ENCODE measurements around the gene HOXA9. TPM values are rescaled to one million over a fixed set of nuclear protein-coding genes. Genes with fewer than 3 reads are reported as not detected.

Gene HOXA9
- total RNA-seq, 4 donors from 2014 or later = 5.4 to 10.9 (median 9.0) TPM

DNA sequence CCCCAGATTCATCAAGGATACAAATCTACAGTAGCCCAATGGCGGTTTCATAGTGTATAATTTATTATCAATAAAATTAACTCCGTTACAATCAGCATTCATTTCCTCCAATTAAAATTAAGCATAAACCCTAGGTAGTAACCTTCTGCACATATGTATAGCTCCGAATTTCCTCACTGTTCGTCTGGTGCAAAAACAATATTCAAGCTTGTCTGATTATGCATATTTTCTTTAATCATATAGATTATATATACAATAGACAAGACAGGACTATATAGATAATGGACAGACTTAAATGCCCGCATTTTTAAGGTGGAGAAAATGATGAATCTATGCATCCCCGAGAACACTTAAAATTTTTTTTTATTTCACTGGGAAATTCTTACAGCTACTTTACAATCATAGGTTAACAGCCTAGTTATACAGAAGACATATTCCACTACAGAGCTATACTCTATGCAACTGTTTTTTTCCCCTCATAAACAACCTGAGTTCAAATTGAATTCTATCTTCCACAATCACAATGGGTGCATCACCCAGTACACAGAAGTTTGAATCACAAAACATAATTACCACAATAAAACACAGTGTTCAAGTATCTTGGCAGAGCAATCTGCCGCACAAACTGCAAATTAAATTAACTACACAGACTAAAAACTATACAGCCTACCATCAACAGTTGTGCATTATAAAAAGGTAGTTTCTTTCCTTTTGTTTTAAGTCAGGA is 2.6 kb downstream of the HOXA9 start:
- TF ChIP-seq, protein P1, sequence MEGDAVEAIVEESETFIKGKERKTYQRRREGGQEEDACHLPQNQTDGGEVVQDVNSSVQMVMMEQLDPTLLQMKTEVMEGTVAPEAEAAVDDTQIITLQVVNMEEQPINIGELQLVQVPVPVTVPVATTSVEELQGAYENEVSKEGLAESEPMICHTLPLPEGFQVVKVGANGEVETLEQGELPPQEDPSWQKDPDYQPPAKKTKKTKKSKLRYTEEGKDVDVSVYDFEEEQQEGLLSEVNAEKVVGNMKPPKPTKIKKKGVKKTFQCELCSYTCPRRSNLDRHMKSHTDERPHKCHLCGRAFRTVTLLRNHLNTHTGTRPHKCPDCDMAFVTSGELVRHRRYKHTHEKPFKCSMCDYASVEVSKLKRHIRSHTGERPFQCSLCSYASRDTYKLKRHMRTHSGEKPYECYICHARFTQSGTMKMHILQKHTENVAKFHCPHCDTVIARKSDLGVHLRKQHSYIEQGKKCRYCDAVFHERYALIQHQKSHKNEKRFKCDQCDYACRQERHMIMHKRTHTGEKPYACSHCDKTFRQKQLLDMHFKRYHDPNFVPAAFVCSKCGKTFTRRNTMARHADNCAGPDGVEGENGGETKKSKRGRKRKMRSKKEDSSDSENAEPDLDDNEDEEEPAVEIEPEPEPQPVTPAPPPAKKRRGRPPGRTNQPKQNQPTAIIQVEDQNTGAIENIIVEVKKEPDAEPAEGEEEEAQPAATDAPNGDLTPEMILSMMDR (IDR thresholded peaks at IDR 0.05; ENCODE audit: low read depth) = no peak

DNA sequence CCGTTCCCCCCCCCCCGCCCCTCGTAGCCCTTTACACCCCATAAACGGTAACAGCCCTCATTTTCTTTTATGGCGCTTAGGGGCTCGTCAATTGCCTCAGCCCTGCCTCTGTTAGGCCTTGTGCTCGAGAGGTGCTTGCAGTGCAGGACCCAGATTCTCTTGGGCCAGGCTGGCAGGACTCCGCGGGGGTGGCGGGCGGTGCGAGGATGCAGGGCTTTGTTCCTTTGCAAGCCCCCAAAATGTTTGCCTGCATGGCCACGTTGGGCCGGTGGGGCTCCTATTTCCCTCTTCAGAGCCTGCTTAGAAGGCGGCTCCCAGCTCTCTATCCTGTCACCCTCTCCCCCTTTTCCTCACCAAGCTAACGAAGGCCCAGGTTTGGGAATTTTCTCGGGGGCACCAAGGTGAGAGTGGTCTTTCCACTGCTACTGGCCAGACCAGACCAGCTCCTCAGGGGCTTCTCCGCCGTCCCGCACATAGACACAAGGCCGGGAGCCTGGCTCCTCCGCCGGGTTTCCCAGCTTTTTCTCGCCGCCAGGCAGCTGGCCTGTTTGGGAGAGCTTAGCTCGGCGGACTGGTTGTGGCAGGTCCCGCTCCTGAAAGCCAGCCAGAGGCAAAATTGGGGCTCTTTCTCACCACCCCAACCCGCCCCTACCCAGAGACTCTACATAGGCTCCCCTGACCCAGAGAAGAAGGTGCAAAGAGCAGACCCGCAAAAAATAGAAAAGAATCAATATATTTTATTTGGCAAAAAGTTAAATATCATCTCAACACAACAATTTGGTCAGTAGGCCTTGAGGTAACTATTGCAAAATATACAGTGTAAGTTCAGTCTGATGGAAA is 3.4 kb downstream of the HOXA9 start:
- TF ChIP-seq, protein P1 (IDR thresholded peaks at IDR 0.05; ENCODE audit: low read depth) = no peak

DNA sequence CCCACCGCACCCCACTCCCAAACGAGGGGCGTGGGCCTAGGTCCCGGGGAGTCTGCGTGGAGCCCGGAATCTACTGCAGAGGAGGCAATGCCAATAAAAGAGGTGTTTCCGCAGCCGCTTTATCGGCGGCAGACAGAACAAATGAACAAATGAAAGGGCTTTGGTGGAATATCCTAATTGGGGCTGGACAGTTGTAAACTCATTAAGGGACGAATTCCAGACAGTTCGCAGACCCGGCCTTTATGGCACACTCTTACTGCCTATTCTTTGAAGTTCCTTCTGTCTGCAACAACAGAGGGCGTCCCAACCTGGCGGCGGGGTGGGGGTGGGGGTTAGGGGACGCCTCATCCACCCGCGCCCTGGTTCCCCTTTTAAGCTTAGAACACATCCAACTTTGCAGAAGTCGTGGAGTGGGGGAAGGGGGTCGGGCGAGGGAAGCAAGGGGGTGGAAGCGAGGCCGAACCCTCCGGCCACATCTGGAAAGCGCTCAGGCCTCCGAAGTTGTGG is 4.1 kb downstream of the HOXA9 start:
- TF ChIP-seq, protein P1 (IDR thresholded peaks at IDR 0.05; ENCODE audit: low read depth) = no peak

DNA sequence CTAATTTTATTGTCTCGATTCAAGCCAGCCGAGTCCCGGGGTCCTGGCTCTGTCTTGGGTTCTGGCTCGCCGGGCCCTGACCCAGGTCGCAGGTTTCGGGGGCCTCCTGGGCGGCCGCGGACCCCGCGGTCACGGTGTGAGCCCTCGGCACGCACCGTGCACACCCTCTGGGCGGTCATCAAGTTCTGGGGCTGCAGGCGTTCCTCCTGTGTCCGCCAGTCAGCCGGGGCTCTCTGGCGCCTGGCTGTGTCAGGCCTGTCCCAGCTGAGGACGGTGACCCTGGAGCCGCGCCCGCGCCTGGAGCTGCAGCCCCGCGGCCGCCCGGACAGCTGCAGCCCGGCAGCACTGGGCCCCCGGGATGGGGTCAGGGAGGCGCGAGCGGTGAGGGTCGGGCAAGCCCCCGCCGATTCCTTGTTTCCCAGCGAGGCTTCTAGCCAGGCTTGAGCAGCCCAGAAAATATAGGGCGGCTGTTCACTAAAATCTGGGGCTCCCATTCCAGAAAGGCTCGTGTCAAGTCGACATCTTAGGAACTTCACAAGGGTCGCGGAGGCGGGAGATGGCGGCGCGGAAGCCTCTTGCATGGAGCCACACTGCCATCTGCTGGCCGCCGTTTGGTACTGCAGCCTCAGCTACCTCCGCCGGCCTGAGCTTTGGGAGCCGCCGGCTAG is 4.7 kb downstream of the HOXA9 start:
- TF ChIP-seq, protein P1 (IDR thresholded peaks at IDR 0.05; ENCODE audit: low read depth) = no peak

DNA sequence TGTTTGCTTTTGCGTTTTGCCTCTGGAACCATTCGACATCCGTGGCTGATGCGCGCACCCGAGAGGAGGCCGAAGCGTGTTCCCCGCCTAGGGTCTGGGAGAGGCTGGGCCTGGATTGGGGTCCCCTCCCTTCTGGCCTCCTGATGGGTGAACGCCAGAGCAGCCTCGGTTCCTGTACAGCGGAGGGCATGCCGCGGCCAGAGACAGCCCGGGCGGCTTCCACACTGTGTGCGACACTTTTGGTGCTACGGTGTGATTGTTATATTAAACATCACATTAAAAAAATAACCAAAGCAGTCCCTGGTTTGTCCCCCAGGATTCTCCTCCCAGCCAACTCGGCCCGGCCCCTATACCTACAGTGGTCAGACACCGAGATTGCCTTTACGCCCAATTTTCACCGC is 5.2 kb downstream of the HOXA9 start:
- TF ChIP-seq, protein P1 (IDR thresholded peaks at IDR 0.05; ENCODE audit: low read depth) = no peak

DNA sequence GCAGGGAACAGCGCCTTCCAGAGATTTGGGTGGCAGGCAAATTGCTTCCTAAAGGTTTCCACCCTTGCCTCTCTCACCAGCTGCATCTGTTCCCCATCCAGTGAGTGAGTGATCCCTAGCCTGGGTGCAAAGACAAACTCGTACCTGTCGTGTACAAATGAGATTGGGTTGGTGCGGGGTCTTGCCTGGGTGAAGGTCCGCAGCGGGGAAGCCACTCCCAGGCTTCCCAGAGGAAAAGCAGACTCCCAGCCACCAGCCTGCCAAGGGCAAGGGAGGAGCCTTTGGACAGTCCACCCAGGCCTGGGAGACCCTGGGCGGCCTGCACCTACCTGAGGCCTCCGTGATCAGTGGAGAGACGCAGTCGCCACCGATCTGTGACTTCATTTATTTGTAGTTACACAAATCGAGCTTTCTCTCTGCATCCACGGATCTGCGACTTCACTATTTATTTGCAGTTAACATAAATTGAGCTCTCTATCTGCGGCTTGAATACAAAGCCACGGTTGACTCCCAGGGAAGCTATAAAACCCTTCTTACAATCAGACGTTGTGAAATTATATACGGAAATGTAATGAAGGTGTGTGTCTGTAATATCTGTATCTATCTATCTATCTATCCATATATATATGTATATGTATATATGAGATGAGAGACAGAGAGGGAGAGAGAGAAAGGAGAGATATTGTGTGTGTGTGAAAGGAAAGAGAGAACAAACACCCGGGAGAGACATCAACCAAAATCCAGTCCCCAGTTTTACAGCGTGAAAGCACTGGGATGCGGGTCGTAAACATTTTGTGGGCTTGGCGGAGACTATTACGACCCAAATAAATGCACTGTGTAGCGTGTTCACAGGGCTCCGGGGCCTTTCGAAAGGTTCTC is 5.8 kb downstream of the HOXA9 start:
- TF ChIP-seq, protein P1 (IDR thresholded peaks at IDR 0.05; ENCODE audit: low read depth) = no peak

Data from subcutaneous adipose tissue (tissue), 4 donors.